HepG2 (cell line): ENCODE measurements around the gene NME9. TPM values are rescaled to one million over a fixed set of nuclear protein-coding genes. Genes with fewer than 3 reads are reported as not detected.

Source experiments
- ATAC-seq: fragments of 200-7000 bp; cut with Tn5 transposase; 3 replicates; pipeline ENCODE4 v1.9.1; 2020; ENCODE audit warnings: mild to moderate bottlenecking, moderate library complexity
- BruUV-seq: library from RNA; stranded (reverse); fragments of 400-500 nt; replicated peaks from 2 replicates; lab custom pipeline; 2021; lab: Mats Ljungman, UMichigan
- CTCF ChIA-PET: fragments of 300-600 bp; formaldehyde crosslinking; extraction: SDS; loops from one replicate; lab custom pipeline; 2021; ENCODE audit warnings: low total read pairs, inconsistent platforms, low intra/inter-chr PET ratio; lab: Yijun Ruan, JAX
- POLR2A ChIA-PET: fragments of 350-600 bp; sonication (Branson Sonifier 250); formaldehyde crosslinking; loops from one replicate; lab custom pipeline; 2020; ENCODE audit warnings: antibody characterized with exemption, inconsistent platforms; lab: Yijun Ruan, JAX
- DNase-seq: peaks from one replicate; pipeline ENCODE4 v3.0.0-alpha.2; 2015; ENCODE audit warnings: low spot score
- FAIRE-seq: peaks from 3 replicates; lab custom pipeline; 2011; peaks lifted over from hg19 to GRCh38; lab: Jason Lieb, UNC
- H2AFZ ChIP-seq: one replicate; pipeline ENCODE4 v1.6.1; 2011; ENCODE audit warnings: low read length, inconsistent platforms
- H3K27ac ChIP-seq: fragments of 300-600 bp; 3 replicates; pipeline ENCODE4 v1.8.0; 2011; ENCODE audit warnings: mixed run types, mild to moderate bottlenecking, mixed read lengths, low read length, inconsistent platforms; ENCODE audit not compliant: insufficient read depth; ENCODE audit errors: extremely low read length
- H3K27me3 ChIP-seq, 2 experiments: fragments of 200-600 bp in 1 of 2; 2 replicates in 1 of 2; 3 replicates in 1 of 2; pipeline versions ENCODE4 v1.6.0 to v1.8.0; 2011; ENCODE audit warnings: low read length in 2 of 2, mild to moderate bottlenecking in 2 of 2, moderate library complexity in 2 of 2, inconsistent platforms in 1 of 2; ENCODE audit not compliant: insufficient read depth in 2 of 2, control insufficient read depth in 1 of 2
- H3K36me3 ChIP-seq, 2 experiments: fragments of 200-600 bp in 1 of 2; replicated peaks in 1 of 2; 2 replicates in 1 of 2; 3 replicates in 1 of 2; pipeline versions ENCODE4 v1.5.1 to v1.8.0; 2011; ENCODE audit warnings: low read length in 2 of 2, inconsistent platforms in 1 of 2; ENCODE audit not compliant: insufficient read depth in 2 of 2, control insufficient read depth in 1 of 2
- H3K4me1 ChIP-seq: 2 replicates; pipeline ENCODE4 v1.5.1; 2012; ENCODE audit warnings: low read length, inconsistent platforms; ENCODE audit not compliant: insufficient read depth
- H3K4me2 ChIP-seq: 2 replicates; pipeline ENCODE4 v1.6.0; 2011; ENCODE audit warnings: low read depth, low read length, inconsistent platforms
- H3K4me3 ChIP-seq, 3 experiments: fragments of 200-600 bp in 1 of 3; sonication (generic), shearing (Covaris generic) in 1 of 3; replicated peaks in 1 of 3; 2 replicates each; pipeline ENCODE4 v1.5.1; 2011 to 2016; ENCODE audit warnings: low read length in 3 of 3, inconsistent platforms in 2 of 3, low read depth in 2 of 3, mild to moderate bottlenecking in 2 of 3, control low read depth in 1 of 3, mixed read lengths in 1 of 3; ENCODE audit not compliant: insufficient read depth in 1 of 3
- H3K79me2 ChIP-seq: one replicate; pipeline ENCODE4 v1.6.1; 2011; ENCODE audit warnings: low read length, inconsistent platforms; ENCODE audit not compliant: insufficient read depth
- H3K9ac ChIP-seq: 2 replicates; pipeline ENCODE4 v1.6.0; 2011; ENCODE audit warnings: mild to moderate bottlenecking, low read depth, low read length, inconsistent platforms; ENCODE audit not compliant: insufficient read depth
- H3K9me3 ChIP-seq: 2 replicates; pipeline ENCODE4 v1.5.1; 2012; ENCODE audit warnings: mild to moderate bottlenecking, low read length
- H4K20me1 ChIP-seq: 2 replicates; pipeline ENCODE4 v1.6.0; 2011; ENCODE audit warnings: inconsistent platforms, mild to moderate bottlenecking, low read length, moderate library complexity; ENCODE audit not compliant: insufficient read depth
- AGO1 ChIP-seq: fragments of 200-400 bp; formaldehyde crosslinking; IDR thresholded peaks from 2 replicates; pipeline ENCODE4 v1.6.1; 2017; ENCODE audit warnings: mild to moderate bottlenecking, low read depth, low read length, moderate library complexity; ENCODE audit not compliant: poor library complexity, severe bottlenecking
- POGZ ChIP-seq: sonication (generic); formaldehyde crosslinking; IDR thresholded peaks from 2 replicates; pipeline ENCODE4 v1.4.0; 2020; ENCODE audit warnings: mild to moderate bottlenecking, missing genetic modification reagents
- SRF ChIP-seq: IDR thresholded peaks from 2 replicates; pipeline ENCODE4 v1.6.1; 2011; ENCODE audit warnings: mild to moderate bottlenecking, low read depth, low read length, moderate library complexity
- ZNF253 ChIP-seq: sonication (generic); formaldehyde crosslinking; IDR thresholded peaks from 2 replicates; pipeline ENCODE4 v1.8.0; 2022; ENCODE audit warnings: mild to moderate bottlenecking, missing genetic modification reagents, borderline replicate concordance
- ZNF549 ChIP-seq: sonication (generic); formaldehyde crosslinking; IDR thresholded peaks from 2 replicates; pipeline ENCODE4 v1.5.0; 2020; ENCODE audit warnings: missing genetic modification reagents
- ZNF644 ChIP-seq: IDR thresholded peaks from 2 replicates; pipeline ENCODE4 v1.6.1; 2016; ENCODE audit warnings: low read depth
- ZNF839 ChIP-seq: sonication (generic); formaldehyde crosslinking; IDR thresholded peaks from 2 replicates; pipeline ENCODE4 v1.4.0; 2020; ENCODE audit warnings: missing genetic modification reagents, mild to moderate bottlenecking, borderline replicate concordance
- WGBS: methylation state at CpG from one replicate; pipeline ENCODE4 v1.1.6; 2017; ENCODE audit warnings: low lambda C conversion rate; 5-methylcytosine and 5-hydroxymethylcytosine counted together
- in situ Hi-C: cut with HindIII; loops from 2 replicates; pipeline ENCODE4 v1.10.0; 2017; ENCODE audit warnings: low pct_unique_long_range_greater_than_20kb; ENCODE audit not compliant: extremely low pct_ligation_motif_present
- intact Hi-C: fragments of 100-400 bp; cut with micrococcal nuclease; formaldehyde crosslinking; loops from one replicate; pipeline ENCODE4 v1.10.0; 2022; ENCODE audit not compliant: unreplicated experiment
- polyA plus RNA-seq, 8 experiments: library from polyadenylated mRNA; depleted of rRNA in 3 of 8; stranded (reverse) in 7 of 8; unstranded in 1 of 8; fragments of >200 nt; fragmentation: Illumina TruSeq in 4 of 8; extraction: Trizol in 4 of 8; gene quantifications; 2 replicates each; pipeline versions ENCODE4 v1.2.1 to v1.2.3, GENCODE V29; 2011 to 2016; ENCODE audit warnings: low read depth in 4 of 8, missing spikeins in 1 of 8, mixed read lengths in 1 of 8; ENCODE audit not compliant: insufficient read depth in 1 of 8
- total RNA-seq, 5 experiments: library from RNA; depleted of rRNA; stranded (reverse); fragments of >200 nt; fragmentation: Illumina TruSeq; extraction: Trizol; gene quantifications; 2 replicates each; pipeline ENCODE4 v1.2.3, GENCODE V29; 2016; ENCODE audit warnings: low read depth in 1 of 5
- TF ChIP-seq, protein P1 (sequence below): sonication (generic); formaldehyde crosslinking; IDR thresholded peaks from 2 replicates; pipeline ENCODE4 v1.4.0; 2020; ENCODE audit warnings: missing genetic modification reagents, low read depth, mild to moderate bottlenecking, borderline replicate concordance
- TF ChIP-seq, protein P2 (sequence below): sonication (generic); formaldehyde crosslinking; IDR thresholded peaks from 2 replicates; pipeline ENCODE4 v1.5.1; 2020; ENCODE audit warnings: mild to moderate bottlenecking, missing genetic modification reagents, borderline replicate concordance
- TF ChIP-seq, protein P3 (sequence below): sonication (generic); formaldehyde crosslinking; IDR thresholded peaks from 2 replicates; pipeline ENCODE4 v1.4.0; 2020; ENCODE audit warnings: missing genetic modification reagents
- TF ChIP-seq, protein P4 (sequence below): sonication (generic); formaldehyde crosslinking; IDR thresholded peaks from 2 replicates; pipeline ENCODE4 v1.4.0; 2020; ENCODE audit warnings: missing genetic modification reagents, borderline replicate concordance
- TF ChIP-seq, protein P5 (sequence below): sonication (generic); formaldehyde crosslinking; IDR thresholded peaks from 2 replicates; pipeline ENCODE4 v1.4.0; 2020; ENCODE audit warnings: mild to moderate bottlenecking, missing genetic modification reagents

The NME9 gene
- total and polyA plus RNA-seq, 2 of the 13 experiments (the other 11 are each of a cell fraction or from before 2014, with no cell fraction given) = not detected

DNA sequence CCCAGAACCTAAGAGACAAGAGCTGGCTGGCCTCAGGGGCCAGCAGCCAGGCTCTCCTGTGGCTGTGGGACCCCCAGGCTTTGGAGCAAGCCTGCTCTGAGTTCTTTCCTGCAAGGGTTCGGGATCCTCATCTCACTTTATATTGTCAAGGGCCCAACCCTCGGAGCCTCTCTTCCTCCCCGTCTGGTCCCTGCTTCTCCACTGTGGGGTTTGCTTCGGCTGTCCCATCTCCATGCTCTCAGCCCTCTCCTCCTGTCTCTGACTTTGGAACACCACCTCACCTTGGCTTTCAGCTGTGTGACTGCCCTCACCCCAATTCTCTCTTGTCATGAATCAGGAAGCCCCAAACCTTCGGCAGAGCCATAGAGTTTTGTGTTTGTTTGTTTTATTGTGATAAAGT, 48.7 kb upstream of the NME9 start:
- H3K4me1 ChIP-seq = peaks cover 22% of the 10 kb centered on the region
- DNase-seq = no peak
- peaks cover 0 to 1% of the 10 kb centered on the region in 2 experiments; a peak in 1 of 5 replicates for H3K36me3 ChIP-seq
- H4K20me1 ChIP-seq = no peaks in the 10 kb centered on the region
- CTCF ChIA-PET = no interaction called here
- BruUV-seq = no TSS peak
- 93% methylated on average over 5 of the region's 5 CpGs for WGBS
- POLR2A ChIA-PET = no interaction called here
- H3K4me3 ChIP-seq = no peak overlapping the region
- H3K9me3 ChIP-seq = no peaks in the 10 kb centered on the region
- H3K4me2 ChIP-seq = no peak overlapping the region
- in situ Hi-C loops (no loop called here), intact Hi-C loops (no loop called here)
- no peaks in the 10 kb centered on the region for H3K79me2 ChIP-seq
- H3K9ac ChIP-seq = no peak overlapping the region
- FAIRE-seq = no peak
- no peak for ATAC-seq
- no peaks in the 10 kb centered on the region for H3K27me3 ChIP-seq
- no peak overlapping the region for H2AFZ ChIP-seq
- H3K27ac ChIP-seq = no peak overlapping the region
- no peak for TF ChIP-seq ZNF253 (CRISPR knock-in tag)
- TF ChIP-seq ZNF549 (CRISPR knock-in tag) = no peak
- TF ChIP-seq, protein P1, sequence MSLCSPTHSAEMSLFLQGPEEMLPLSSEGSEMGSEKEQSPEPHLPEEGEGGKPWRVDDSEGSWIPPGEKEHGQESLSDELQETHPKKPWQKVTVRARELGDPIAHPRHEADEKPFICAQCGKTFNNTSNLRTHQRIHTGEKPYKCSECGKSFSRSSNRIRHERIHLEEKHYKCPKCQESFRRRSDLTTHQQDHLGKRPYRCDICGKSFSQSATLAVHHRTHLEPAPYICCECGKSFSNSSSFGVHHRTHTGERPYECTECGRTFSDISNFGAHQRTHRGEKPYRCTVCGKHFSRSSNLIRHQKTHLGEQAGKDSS (CRISPR knock-in tag) = no peak
- TF ChIP-seq, protein P2, sequence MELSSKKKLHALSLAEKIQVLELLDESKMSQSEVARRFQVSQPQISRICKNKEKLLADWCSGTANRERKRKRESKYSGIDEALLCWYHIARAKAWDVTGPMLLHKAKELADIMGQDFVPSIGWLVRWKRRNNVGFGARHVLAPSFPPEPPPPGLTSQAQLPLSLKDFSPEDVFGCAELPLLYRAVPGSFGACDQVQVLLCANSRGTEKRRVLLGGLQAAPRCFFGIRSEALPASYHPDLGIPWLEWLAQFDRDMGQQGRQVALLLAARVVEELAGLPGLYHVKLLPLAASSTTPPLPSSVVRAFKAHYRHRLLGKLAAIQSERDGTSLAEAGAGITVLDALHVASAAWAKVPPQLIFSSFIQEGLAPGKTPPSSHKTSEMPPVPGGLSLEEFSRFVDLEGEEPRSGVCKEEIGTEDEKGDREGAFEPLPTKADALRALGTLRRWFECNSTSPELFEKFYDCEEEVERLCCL = no peak
- TF ChIP-seq, protein P3, sequence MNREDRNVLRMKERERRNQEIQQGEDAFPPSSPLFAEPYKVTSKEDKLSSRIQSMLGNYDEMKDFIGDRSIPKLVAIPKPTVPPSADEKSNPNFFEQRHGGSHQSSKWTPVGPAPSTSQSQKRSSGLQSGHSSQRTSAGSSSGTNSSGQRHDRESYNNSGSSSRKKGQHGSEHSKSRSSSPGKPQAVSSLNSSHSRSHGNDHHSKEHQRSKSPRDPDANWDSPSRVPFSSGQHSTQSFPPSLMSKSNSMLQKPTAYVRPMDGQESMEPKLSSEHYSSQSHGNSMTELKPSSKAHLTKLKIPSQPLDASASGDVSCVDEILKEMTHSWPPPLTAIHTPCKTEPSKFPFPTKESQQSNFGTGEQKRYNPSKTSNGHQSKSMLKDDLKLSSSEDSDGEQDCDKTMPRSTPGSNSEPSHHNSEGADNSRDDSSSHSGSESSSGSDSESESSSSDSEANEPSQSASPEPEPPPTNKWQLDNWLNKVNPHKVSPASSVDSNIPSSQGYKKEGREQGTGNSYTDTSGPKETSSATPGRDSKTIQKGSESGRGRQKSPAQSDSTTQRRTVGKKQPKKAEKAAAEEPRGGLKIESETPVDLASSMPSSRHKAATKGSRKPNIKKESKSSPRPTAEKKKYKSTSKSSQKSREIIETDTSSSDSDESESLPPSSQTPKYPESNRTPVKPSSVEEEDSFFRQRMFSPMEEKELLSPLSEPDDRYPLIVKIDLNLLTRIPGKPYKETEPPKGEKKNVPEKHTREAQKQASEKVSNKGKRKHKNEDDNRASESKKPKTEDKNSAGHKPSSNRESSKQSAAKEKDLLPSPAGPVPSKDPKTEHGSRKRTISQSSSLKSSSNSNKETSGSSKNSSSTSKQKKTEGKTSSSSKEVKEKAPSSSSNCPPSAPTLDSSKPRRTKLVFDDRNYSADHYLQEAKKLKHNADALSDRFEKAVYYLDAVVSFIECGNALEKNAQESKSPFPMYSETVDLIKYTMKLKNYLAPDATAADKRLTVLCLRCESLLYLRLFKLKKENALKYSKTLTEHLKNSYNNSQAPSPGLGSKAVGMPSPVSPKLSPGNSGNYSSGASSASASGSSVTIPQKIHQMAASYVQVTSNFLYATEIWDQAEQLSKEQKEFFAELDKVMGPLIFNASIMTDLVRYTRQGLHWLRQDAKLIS (CRISPR knock-in tag) = no peak
- no peak for TF ChIP-seq ZNF644 (CRISPR knock-in tag)
- no peak for TF ChIP-seq POGZ (CRISPR knock-in tag)
- TF ChIP-seq, protein P4, sequence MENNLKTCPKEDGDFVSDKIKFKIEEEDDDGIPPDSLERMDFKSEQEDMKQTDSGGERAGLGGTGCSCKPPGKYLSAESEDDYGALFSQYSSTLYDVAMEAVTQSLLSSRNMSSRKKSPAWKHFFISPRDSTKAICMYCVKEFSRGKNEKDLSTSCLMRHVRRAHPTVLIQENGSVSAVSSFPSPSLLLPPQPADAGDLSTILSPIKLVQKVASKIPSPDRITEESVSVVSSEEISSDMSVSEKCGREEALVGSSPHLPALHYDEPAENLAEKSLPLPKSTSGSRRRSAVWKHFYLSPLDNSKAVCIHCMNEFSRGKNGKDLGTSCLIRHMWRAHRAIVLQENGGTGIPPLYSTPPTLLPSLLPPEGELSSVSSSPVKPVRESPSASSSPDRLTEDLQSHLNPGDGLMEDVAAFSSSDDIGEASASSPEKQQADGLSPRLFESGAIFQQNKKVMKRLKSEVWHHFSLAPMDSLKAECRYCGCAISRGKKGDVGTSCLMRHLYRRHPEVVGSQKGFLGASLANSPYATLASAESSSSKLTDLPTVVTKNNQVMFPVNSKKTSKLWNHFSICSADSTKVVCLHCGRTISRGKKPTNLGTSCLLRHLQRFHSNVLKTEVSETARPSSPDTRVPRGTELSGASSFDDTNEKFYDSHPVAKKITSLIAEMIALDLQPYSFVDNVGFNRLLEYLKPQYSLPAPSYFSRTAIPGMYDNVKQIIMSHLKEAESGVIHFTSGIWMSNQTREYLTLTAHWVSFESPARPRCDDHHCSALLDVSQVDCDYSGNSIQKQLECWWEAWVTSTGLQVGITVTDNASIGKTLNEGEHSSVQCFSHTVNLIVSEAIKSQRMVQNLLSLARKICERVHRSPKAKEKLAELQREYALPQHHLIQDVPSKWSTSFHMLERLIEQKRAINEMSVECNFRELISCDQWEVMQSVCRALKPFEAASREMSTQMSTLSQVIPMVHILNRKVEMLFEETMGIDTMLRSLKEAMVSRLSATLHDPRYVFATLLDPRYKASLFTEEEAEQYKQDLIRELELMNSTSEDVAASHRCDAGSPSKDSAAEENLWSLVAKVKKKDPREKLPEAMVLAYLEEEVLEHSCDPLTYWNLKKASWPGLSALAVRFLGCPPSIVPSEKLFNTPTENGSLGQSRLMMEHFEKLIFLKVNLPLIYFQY = no peak
- TF ChIP-seq, protein P5, sequence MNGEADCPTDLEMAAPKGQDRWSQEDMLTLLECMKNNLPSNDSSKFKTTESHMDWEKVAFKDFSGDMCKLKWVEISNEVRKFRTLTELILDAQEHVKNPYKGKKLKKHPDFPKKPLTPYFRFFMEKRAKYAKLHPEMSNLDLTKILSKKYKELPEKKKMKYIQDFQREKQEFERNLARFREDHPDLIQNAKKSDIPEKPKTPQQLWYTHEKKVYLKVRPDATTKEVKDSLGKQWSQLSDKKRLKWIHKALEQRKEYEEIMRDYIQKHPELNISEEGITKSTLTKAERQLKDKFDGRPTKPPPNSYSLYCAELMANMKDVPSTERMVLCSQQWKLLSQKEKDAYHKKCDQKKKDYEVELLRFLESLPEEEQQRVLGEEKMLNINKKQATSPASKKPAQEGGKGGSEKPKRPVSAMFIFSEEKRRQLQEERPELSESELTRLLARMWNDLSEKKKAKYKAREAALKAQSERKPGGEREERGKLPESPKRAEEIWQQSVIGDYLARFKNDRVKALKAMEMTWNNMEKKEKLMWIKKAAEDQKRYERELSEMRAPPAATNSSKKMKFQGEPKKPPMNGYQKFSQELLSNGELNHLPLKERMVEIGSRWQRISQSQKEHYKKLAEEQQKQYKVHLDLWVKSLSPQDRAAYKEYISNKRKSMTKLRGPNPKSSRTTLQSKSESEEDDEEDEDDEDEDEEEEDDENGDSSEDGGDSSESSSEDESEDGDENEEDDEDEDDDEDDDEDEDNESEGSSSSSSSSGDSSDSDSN = no peak
- no peak for TF ChIP-seq SRF
- TF ChIP-seq AGO1 = no peak
- TF ChIP-seq ZNF839 (CRISPR knock-in tag) = no peak
